Astrocyte of the cerebellum (primary cell): ENCODE results near the gene MKRN2.

ENCODE experiments used
- DNase-seq: peaks from one replicate; pipeline ENCODE4 v3.0.0-alpha.2; 2011; ENCODE audit warnings: low read depth
- H3K4me3 ChIP-seq: 2 replicates; pipeline ENCODE4 v1.5.1; 2011; ENCODE audit warnings: mild to moderate bottlenecking, low read depth, low read length, moderate library complexity
- in situ Hi-C: cut with HindIII; loops from 2 replicates; pipeline ENCODE4 v1.10.0; 2017; ENCODE audit warnings: low sequenced_read_pairs
- TF ChIP-seq, protein P1 (sequence below): IDR thresholded peaks from 2 replicates; pipeline ENCODE4 v1.5.1; 2012; ENCODE audit warnings: low read length, low read depth, moderate library complexity, mild to moderate bottlenecking; ENCODE audit errors: missing control alignments

MKRN2 gene

DNA sequence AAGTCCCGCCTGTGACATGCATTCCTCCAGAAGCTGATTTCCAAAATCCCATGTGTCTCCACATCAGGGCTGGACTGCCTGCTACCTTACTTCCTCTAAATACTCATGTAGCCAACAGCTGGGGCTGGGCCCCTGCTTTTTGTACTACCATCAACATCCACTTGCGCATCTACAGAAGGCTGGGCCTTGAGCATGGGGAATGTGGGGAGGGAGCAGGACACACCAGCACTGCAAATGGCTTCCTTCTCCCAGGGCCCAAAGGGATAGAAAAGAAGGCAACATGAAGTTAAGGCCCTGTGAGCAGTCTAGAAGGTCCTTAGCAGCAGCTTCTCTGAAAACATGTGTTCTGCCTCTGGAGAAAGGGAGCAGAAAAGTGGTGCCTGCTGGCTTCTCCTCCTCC is 27.2 kb downstream of the MKRN2 start:
- in situ Hi-C loops: no loop called here
- TF ChIP-seq, protein P1, sequence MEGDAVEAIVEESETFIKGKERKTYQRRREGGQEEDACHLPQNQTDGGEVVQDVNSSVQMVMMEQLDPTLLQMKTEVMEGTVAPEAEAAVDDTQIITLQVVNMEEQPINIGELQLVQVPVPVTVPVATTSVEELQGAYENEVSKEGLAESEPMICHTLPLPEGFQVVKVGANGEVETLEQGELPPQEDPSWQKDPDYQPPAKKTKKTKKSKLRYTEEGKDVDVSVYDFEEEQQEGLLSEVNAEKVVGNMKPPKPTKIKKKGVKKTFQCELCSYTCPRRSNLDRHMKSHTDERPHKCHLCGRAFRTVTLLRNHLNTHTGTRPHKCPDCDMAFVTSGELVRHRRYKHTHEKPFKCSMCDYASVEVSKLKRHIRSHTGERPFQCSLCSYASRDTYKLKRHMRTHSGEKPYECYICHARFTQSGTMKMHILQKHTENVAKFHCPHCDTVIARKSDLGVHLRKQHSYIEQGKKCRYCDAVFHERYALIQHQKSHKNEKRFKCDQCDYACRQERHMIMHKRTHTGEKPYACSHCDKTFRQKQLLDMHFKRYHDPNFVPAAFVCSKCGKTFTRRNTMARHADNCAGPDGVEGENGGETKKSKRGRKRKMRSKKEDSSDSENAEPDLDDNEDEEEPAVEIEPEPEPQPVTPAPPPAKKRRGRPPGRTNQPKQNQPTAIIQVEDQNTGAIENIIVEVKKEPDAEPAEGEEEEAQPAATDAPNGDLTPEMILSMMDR: no peak
- no peak overlapping the region for H3K4me3 ChIP-seq
- DNase-seq: no peak

DNA sequence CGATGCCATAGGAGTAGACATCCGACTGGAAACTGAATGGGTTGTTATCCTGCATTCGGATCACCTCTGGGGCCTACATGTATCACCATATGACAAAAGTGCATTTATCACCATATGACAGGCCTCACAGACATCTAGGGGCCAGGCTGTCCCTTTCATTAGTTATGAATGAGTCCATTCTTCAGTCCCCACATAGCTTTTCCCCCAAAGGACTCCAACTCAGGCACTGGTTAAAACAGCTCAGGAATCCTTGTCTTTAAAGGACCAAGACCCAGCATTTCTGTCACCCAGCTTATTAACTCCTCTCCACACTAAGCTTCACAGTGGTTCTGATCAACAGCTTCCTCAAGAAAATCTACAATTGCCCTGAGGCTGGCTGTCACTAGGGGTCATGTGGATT is 28.3 kb downstream of the MKRN2 start:
- in situ Hi-C loops: no loop called here

DNA sequence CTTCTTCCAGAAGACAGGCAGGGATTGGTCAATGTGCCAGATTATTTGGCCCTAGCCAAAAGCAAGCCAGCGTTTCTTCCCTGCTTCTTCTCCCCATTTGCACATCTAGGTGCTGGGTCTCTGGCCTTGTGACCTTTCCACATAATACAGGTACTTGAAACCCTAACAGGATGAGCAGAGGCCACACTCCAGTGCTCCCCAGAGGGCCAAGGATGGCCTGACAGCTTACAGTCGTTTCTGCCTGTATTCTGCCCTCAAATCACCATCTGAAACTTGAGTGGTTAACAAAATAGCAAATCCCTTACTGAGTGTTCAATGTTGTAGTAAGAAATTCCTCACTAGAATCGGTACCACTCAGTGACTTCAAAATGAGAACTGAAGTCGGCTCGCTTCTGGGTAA is 29.1 kb downstream of the MKRN2 start:
- no peak for DNase-seq
- no peak overlapping the region for H3K4me3 ChIP-seq
- in situ Hi-C loops: no loop called here
- TF ChIP-seq, protein P1: no peak

More for the DNA sequence above, 28.3 kb downstream of the MKRN2 start:
- TF ChIP-seq, protein P1: no peak
- DNase-seq: no peak
- H3K4me3 ChIP-seq: no peak overlapping the region

DNA sequence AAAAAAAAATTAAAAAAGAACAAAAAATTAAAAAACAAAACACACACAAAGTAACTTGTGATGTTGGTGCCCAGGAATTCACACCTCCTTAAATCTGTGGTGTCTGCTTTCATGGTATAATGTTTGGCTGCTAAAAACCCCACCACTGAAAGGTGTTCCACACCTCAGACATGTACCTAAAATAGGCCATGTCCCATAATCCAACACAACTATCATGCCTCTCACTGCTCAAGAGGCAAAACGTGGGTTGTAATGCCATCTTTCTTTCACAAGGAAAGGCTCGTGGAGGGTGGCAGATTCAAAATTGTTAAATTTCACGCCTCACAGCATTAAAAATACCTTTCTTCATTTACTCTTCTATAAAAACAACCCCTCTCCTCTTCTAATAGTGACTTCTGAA is 29.5 kb downstream of the MKRN2 start:
- in situ Hi-C loops: no loop called here
- TF ChIP-seq, protein P1: no peak
- DNase-seq: no peak
- H3K4me3 ChIP-seq: no peak overlapping the region

DNA sequence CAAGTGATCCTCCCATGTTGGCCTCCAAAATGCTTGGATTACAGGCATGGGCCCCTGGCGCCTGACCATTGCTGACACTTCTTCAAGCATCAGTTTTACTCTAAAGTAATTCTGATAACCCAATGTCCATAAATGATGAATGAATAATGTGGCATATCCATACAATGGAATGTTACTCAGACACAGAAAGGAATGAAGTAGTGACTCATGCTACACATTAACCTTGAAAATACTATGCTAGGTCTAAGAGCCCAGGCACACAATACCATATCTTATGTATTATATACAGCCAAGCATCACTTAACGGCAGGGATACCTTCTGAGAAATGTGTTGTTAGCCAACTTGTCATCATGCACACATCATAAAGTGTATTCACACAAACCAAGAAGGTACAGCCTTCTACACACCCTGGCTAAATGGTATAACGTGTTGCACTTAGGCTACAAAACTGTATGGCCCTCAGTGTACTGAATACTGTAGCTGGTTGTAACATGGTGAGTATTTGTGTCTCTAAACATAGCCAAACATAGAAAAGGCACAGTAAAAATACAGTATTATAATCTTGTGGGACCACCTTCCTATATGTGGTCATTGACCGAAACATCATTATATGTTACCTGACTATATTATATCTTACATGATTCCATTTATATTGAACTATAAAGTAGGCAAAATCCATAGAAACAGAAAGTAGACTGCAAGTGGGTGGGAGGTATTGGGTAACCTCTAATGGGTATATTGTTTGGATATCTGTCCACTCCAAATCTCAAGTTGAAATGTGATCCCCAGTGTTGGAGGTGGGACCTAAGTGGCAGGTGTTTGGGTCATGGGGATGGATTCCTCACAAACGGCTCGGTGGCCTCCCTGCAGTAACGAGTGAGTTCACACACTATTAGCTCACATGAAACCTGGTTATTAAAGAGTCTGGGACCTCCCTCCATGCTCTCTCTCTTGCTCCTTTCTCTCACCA is 31.4 kb downstream of the MKRN2 start:
- TF ChIP-seq, protein P1: no peak
- no peak overlapping the region for H3K4me3 ChIP-seq
- in situ Hi-C loops: no loop called here
- DNase-seq: no peak

DNA sequence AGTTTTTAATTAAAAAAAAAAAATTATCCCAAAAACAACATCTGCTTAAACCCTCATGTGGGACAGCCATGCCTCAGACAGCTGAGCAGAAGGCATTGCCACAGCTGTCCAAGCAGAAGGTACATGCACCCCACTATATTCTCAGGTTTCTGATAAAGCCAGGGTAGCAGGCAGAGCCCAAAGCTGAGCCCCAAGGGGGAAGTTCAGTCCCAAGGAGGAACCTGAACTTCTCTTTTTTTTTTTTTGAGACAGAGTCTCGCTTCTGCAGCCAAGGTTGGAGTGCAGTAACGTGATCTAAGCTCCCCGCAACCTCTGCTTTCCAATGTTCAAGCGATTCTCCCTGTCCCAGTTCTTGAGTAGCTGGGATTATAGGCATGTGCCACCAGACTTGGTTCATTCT is 33.2 kb downstream of the MKRN2 start:
- no peak overlapping the region for H3K4me3 ChIP-seq
- TF ChIP-seq, protein P1: no peak
- in situ Hi-C loops: no loop called here
- no peak for DNase-seq
